Measurements from ENCODE around the gene DPP6.

The DPP6 gene

DNA sequence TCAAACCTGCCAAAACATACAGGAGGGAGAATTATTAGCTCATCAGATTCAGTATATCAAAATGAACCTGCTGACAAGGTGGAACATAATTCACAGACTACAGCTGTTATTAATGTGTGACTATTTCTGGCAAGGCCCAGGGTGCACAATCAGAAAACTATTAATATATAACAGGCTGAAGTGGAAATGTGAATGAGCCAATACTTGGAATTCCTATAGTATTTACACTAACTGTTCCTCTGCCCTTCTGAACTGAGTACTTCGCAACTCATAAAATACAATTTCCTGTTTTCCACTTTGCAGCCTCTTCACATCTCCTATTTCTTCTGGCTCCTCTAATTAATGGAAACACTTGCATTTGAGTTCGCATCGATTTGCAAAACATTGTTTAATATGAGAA is 330.8 kb downstream of the DPP6 start:
- TF ChIP-seq, protein P1, sequence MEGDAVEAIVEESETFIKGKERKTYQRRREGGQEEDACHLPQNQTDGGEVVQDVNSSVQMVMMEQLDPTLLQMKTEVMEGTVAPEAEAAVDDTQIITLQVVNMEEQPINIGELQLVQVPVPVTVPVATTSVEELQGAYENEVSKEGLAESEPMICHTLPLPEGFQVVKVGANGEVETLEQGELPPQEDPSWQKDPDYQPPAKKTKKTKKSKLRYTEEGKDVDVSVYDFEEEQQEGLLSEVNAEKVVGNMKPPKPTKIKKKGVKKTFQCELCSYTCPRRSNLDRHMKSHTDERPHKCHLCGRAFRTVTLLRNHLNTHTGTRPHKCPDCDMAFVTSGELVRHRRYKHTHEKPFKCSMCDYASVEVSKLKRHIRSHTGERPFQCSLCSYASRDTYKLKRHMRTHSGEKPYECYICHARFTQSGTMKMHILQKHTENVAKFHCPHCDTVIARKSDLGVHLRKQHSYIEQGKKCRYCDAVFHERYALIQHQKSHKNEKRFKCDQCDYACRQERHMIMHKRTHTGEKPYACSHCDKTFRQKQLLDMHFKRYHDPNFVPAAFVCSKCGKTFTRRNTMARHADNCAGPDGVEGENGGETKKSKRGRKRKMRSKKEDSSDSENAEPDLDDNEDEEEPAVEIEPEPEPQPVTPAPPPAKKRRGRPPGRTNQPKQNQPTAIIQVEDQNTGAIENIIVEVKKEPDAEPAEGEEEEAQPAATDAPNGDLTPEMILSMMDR (conservative IDR thresholded peaks at IDR 0.05) = no peak
- no peak overlapping the region for H3K27ac ChIP-seq

DNA sequence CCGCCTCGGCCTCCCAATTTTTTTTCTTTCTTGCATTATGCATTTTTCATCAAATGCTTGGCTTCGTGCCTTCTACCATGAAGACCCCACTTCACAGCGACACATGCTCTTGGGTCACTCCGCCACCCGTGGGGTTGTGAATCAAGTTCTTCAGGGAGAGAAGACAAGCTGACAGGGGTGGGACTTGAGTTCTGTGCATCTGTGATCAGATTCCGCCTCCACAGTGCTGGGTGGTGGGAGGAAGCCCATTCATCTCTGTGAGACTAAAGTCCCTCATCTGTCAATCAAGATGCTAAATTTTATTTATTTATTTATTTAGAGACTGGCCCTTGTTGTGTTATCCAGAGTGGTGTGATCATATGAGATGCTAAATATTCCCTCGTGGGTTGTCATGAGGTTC is 333.0 kb downstream of the DPP6 start:
- TF ChIP-seq, protein P1 (conservative IDR thresholded peaks at IDR 0.05) = no peak
- H3K27ac ChIP-seq = no peak overlapping the region

DNA sequence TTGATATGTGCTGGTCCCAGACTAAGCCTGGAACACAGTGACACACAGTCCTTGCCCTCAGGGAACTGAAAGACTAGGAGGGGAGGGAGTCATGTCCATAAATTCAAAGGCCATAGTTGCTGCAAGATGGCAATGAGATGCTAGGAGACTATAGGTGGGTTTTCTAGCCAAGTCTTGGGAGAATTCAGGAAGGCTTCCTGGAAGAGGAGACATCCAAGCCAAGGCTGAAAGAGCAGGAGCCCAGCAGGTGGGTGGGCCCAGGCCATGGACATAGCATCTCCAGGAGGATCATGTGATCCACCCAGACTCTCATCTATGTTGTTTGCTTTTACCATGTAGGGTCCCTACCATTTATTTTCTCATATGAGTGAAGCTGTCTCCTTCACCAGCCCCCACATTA is 335.1 kb downstream of the DPP6 start:
- TF ChIP-seq, protein P1 (conservative IDR thresholded peaks at IDR 0.05) = no peak
- no peak overlapping the region for H3K27ac ChIP-seq

DNA sequence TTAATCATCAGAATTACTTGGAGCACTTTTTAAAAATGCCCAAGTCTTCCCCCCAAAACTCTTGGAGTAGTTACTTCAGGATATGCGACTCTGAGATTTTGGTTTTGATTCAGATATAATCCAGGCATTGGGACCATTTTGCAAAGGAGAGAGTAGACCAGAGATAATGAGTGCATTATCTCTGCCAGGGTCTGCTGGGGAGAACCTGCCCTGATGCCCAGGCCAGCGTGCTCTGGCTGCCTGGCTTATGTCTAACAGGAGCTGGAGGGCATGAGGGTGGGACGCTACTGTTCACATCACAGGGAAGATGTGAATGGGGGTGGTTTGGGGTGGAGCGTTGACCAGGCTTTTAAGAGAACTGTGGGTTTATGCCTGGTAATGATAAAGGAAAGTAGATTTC is 336.2 kb downstream of the DPP6 start:
- H3K27ac ChIP-seq = no peak overlapping the region
- TF ChIP-seq, protein P1 (conservative IDR thresholded peaks at IDR 0.05) = no peak

DNA sequence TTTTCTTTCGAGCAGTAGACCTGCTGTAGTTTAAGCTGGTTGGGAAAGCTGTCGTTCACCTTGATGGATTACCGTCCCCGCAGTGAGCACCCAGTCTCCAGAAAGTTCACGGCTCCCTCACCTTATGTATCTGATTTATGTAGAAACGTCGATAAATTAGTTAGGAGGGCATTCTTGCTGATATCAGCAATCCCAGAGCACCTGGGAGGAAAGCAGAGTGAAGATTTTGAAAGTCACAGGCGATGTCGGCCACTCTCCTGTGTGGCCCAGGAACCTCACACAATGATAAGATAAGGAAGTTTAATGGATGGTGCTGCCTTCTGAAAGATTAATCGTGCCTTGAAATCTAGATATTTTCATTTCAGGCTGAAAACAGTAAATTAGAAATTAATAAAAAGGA is 336.8 kb downstream of the DPP6 start:
- H3K27ac ChIP-seq = no peak overlapping the region
- TF ChIP-seq, protein P1 (conservative IDR thresholded peaks at IDR 0.05) = no peak

DNA sequence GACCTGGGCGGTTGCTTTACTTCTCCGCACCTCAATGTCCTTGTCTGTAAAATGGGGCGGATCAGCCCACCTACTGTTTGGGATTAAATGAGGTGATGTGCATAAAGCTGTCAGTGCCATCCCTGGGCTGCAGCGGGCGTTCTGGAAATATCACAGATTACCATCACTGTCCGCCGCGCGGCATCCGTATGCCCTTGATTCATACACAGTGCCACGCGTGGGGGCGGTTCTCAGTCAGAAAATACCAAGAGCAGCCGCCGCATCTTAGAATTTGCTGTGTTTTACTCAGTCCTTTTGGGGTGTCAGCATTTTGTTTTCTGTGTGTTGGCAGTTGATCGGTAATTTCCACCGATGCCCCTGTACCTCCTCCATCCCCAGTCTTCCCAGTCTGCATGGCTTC is 338.8 kb downstream of the DPP6 start:
- no peak overlapping the region for H3K27ac ChIP-seq
- TF ChIP-seq, protein P1 (conservative IDR thresholded peaks at IDR 0.05) = no peak

DNA sequence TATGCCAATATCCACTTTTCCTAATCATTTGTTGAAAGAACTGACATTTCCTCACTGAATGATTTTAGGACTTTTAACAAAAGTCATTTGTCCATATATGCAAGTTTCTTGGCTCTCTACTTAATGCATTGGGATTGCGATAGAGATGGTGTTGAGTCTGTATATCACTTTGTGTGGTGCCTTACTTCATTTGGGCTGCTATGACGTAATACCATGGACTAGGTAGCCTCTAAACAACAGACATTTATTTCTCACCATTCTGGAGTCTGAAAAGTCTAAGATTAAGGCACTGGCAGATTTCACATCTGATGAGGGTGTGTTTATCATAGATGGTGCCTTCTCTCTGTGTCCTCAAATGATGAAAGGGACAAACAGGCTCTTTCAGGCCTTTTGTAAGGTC is 342.6 kb downstream of the DPP6 start:
- TF ChIP-seq, protein P1 (conservative IDR thresholded peaks at IDR 0.05) = no peak
- H3K27ac ChIP-seq = no peak overlapping the region

DNA sequence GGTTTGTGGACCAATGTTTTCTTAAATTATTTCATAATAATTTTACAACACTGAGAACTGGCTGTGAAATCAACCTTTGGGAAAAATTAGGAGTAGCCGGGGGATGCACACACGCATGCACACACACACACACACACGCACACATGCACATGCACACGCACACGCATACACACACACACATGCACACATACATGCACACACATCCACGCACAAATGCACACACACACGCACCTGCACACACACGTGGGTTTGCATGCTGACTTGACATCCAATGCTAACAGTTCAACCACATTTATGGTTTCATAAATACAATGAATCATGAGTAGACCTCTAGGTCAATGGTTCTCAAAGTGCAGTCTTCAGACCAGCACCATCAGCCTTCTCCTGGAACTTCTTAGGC is 354.1 kb downstream of the DPP6 start:
- TF ChIP-seq, protein P1 (conservative IDR thresholded peaks at IDR 0.05) = no peak
- no peak overlapping the region for H3K27ac ChIP-seq

Data from VCaP (cell line).